GM12891 (cell line): ENCODE data around the gene SH3BGRL2.

Experiments used
- POLR2A ChIP-seq: IDR thresholded peaks from 2 replicates; pipeline ENCODE4 v1.6.1; 2011; ENCODE audit warnings: low read depth, low read length, control low read depth
- POLR2AphosphoS5 ChIP-seq: IDR thresholded peaks from 2 replicates; pipeline ENCODE4 v1.6.1; 2011; ENCODE audit warnings: low read depth, low read length, control low read depth
- POU2F2 ChIP-seq: IDR thresholded peaks from 2 replicates; pipeline ENCODE4 v1.6.1; 2011; ENCODE audit warnings: low read depth, mild to moderate bottlenecking, control low read depth, low read length, moderate library complexity
- SPI1 ChIP-seq: IDR thresholded peaks from 2 replicates; pipeline ENCODE4 v1.6.1; 2011; ENCODE audit warnings: low read depth, low read length, control low read depth
- TAF1 ChIP-seq: IDR thresholded peaks from 2 replicates; pipeline ENCODE4 v1.6.1; 2011; ENCODE audit warnings: low read depth, low read length, control low read depth

DNA sequence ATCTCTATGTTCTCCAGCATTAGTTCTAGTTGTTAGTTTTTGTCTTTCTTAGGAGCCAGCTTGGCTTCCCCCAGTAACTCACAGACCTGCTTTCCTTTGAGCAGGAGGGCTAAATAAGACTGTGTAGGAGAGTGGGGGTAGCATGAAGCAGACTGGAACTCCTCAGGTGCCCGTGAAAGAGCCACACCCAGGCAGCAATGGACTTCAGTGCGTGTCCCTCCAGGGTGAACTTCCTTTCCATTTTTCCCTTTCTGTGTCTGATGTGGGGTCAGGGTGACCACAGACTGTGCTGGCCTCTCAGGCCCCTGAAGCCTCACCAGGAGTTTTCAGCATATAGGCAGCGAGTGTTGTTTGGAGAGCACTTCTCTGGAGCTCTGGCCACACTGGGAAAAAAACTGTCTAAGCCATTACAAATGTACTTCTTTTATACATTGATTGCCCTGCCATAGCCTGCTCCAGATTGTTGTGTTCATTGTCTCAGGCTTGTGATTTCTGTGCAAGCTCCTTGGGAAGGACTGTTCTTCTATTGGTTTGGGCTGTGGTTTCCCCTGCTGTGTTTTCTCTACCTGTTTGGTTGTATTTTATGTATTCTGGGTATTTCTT, 55.7 kb downstream of the SH3BGRL2 start:
- no peak for TF ChIP-seq POLR2A
- no peak for TF ChIP-seq POLR2AphosphoS5
- TF ChIP-seq TAF1: no peak
- no peak for TF ChIP-seq SPI1
- TF ChIP-seq POU2F2: no peak
